AG04450 (cell line): ENCODE measurements around the gene CEACAM19. TPM values are rescaled to one million over a fixed set of nuclear protein-coding genes. Genes with fewer than 3 reads are reported as not detected.

Experiments used
- CTCF ChIA-PET: fragments of 300-600, 350-600 bp; formaldehyde crosslinking; extraction: SDS; loops from one replicate; lab custom pipeline; 2022; ENCODE audit warnings: antibody characterized with exemption, inconsistent platforms; lab: Charles Lee
- POLR2A ChIA-PET: fragments of 350-600 bp; formaldehyde crosslinking; extraction: SDS; loops from one replicate; lab custom pipeline; 2021; ENCODE audit warnings: antibody characterized with exemption, inconsistent platforms; lab: Yijun Ruan, JAX
- DNase-seq: peaks from one replicate; pipeline ENCODE4 v3.0.0-alpha.2; 2011; ENCODE audit warnings: low read depth, low spot score
- H3K27ac ChIP-seq: one replicate; pipeline ENCODE4 v1.5.1; 2012; ENCODE audit warnings: low read depth, low read length, control low read depth
- H3K27me3 ChIP-seq: one replicate; pipeline ENCODE4 v1.6.0; 2012; ENCODE audit warnings: low read length; ENCODE audit not compliant: control insufficient read depth, insufficient read depth
- H3K4me3 ChIP-seq: 2 replicates; pipeline ENCODE4 v1.5.1; 2011; ENCODE audit warnings: mild to moderate bottlenecking, low read depth, low read length, control low read depth
- H3K9me3 ChIP-seq: 2 replicates; pipeline ENCODE4 v1.5.1; 2012; ENCODE audit warnings: low read length; ENCODE audit not compliant: control insufficient read depth, insufficient read depth
- polyA plus RNA-seq: library from polyadenylated mRNA; depleted of rRNA; stranded (reverse); fragments of >200 nt; gene quantifications from 2 replicates; pipeline ENCODE4 v1.2.3, GENCODE V29; 2011
- TF ChIP-seq, protein P1 (sequence below): IDR thresholded peaks from 2 replicates; pipeline ENCODE4 v1.5.1; 2011; ENCODE audit warnings: low read depth, low read length, control low read depth, inconsistent platforms

Gene CEACAM19
- polyA plus RNA-seq, 1 experiment, result 11.3 TPM

DNA sequence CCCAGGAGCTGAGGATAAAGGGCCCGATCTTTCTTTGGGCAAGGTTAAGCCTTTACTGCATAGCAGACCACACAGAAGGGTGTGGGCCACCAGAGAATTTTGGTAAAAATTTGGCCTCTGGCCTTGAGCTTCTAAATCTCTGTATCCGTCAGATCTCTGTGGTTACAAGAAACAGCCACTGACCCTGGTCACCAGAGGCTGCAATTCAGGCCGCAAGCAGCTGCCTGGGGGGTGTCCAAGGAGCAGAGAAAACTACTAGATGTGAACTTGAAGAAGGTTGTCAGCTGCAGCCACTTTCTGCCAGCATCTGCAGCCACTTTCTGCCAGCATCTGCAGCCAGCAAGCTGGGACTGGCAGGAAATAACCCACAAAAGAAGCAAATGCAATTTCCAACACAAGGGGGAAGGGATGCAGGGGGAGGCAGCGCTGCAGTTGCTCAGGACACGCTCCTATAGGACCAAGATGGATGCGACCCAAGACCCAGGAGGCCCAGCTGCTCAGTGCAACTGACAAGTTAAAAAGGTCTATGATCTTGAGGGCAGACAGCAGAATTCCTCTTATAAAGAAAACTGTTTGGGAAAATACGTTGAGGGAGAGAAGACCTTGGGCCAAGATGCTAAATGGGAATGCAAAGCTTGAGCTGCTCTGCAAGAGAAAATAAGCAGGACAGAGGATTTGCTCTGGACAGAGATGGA lies 8.4 kb upstream of the CEACAM19 start:
- peak overlapping the region; percentile 11 for H3K27ac ChIP-seq
- ChIA-PET CTCF (interaction anchor here (0.6 to 3.1 kb wide), 8 partner anchors 8 to 243 kb away, joined by 3 to 30 read pairs (median 8); partner anchors contain the start of gene NECTIN2), POLR2A (interaction anchor here (0.6 kb wide), 1 partner anchor 58 kb away, joined by 3 read pairs; no protein-coding TSS in a partner anchor)
- DNase-seq, result no peak
- H3K27me3 ChIP-seq, result no peaks in the 10 kb centered on the region
- H3K9me3 ChIP-seq, result no peaks in the 10 kb centered on the region
- H3K4me3 ChIP-seq, result no peak overlapping the region
- TF ChIP-seq, protein P1, sequence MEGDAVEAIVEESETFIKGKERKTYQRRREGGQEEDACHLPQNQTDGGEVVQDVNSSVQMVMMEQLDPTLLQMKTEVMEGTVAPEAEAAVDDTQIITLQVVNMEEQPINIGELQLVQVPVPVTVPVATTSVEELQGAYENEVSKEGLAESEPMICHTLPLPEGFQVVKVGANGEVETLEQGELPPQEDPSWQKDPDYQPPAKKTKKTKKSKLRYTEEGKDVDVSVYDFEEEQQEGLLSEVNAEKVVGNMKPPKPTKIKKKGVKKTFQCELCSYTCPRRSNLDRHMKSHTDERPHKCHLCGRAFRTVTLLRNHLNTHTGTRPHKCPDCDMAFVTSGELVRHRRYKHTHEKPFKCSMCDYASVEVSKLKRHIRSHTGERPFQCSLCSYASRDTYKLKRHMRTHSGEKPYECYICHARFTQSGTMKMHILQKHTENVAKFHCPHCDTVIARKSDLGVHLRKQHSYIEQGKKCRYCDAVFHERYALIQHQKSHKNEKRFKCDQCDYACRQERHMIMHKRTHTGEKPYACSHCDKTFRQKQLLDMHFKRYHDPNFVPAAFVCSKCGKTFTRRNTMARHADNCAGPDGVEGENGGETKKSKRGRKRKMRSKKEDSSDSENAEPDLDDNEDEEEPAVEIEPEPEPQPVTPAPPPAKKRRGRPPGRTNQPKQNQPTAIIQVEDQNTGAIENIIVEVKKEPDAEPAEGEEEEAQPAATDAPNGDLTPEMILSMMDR, result no peak

DNA sequence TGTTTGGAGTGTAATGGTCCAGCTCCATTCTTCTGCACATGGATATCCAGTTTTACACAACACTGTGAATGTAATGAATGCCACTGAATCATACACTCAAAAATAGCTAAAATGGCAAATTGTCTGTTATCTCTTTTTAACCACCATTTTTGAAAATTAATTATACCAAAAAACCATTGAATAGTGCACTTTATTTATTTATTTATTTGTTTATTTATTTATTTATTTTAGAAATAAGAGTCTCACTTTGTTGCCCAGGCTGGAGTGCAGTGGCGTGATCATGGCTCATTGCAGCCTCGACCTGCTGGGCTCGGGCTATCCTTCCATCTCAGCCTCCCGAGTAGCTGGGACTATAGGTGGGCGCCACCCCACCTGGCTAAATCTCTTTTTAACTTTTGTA lies 7.3 kb upstream of the CEACAM19 start:
- no peak overlapping the region for H3K27ac ChIP-seq
- H3K9me3 ChIP-seq, result no peaks in the 10 kb centered on the region
- H3K4me3 ChIP-seq, result no peak overlapping the region
- no peak for DNase-seq
- CTCF ChIA-PET, result interaction anchor here (0.5 to 3.1 kb wide), 6 partner anchors 9 to 182 kb away, joined by 3 to 30 read pairs (median 6); partner anchors contain the start of gene NECTIN2
- H3K27me3 ChIP-seq, result no peaks in the 10 kb centered on the region
- POLR2A ChIA-PET, result interaction anchor here (0.6 to 1.5 kb wide), 2 partner anchors 20 to 76 kb away, joined by 3 read pairs; partner anchors contain the start of gene PVR
- TF ChIP-seq, protein P1, result no peak

DNA sequence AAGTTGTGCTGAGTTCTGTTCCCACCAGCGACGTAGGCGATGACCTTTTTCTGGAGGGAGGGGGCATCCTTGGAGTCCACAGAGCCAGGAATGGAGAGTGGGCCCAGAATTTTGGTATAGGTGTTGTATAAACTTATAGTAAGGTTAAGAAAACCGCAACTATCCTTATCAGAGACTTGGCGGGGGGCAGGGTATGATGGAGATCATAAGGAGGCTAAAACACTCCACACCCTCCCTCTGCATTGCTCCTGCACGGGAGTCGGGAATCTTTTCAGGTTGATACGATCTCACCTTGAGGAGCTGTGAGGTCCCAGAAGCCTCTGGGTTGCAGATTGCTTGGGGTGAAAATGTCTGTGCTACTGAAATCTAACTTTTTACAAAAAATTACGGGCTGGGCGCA lies 6.3 kb upstream of the CEACAM19 start:
- POLR2A ChIA-PET, result interaction anchor here (1.5 kb wide), 1 partner anchor 77 kb away, joined by 3 read pairs; no protein-coding TSS in a partner anchor

DNA sequence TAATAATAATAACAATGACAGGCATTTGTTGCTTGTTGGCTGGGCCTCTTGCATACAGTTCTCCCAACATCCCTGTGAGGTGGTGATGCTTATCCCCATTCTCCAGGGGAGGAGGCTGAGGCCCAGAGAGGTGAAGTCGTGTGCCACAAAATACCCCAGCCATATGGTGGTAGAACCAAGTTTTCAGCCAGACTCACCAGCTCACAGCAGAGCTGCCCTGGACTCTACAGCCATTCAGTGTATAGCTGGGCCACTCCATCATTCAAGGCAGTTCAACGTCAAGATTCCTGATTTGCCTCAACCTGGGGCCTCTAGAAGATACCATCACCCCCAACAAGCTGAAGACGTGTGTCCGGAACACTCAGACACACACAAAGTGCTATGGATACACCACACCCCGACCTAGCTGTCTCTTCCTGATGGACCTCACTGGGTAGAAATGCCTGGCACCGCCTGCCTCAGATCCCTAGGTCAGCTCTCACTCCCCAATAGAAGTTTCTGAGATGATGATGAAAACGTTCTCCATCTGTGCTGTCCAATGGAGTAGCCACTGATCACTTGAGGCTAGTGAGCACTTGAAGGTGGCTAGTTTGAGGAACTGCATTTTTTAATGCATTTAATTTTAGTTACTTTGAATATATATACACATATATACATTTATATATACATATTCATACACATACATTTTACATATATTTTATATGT lies 4.3 kb upstream of the CEACAM19 start:
- TF ChIP-seq, protein P1, result no peak
- ChIA-PET CTCF (interaction anchor here (1.0 kb wide), 1 partner anchor 9 kb away, joined by 4 read pairs; no protein-coding TSS in a partner anchor), POLR2A (interaction anchor here (0.5 kb wide), 1 partner anchor 12 kb away, joined by 3 read pairs; no protein-coding TSS in a partner anchor)
- Histone ChIP-seq H3K9me3 (peaks cover 4% of the 10 kb centered on the region), H3K4me3 (no peak overlapping the region), H3K27ac (peak overlapping the region; percentile 21), H3K27me3 (no peaks in the 10 kb centered on the region)
- no peak for DNase-seq

More for the DNA sequence above, 6.3 kb upstream of the CEACAM19 start:
- no peak overlapping the region for H3K4me3 ChIP-seq
- no peaks in the 10 kb centered on the region for H3K9me3 ChIP-seq
- CTCF ChIA-PET, result interaction anchor here (3.1 kb wide), 1 partner anchor 94 kb away, joined by 30 read pairs; no protein-coding TSS in a partner anchor
- TF ChIP-seq, protein P1, result no peak
- no peak overlapping the region for H3K27ac ChIP-seq
- DNase-seq, result no peak
- H3K27me3 ChIP-seq, result no peaks in the 10 kb centered on the region
